ENCODE data around the gene BRWD1. TPM values are rescaled to one million over a fixed set of nuclear protein-coding genes. Genes with fewer than 3 reads are reported as not detected.

The BRWD1 gene
- polyA plus RNA-seq, 4 donors, result 8.6 to 33.5 (median 9.9) TPM

DNA sequence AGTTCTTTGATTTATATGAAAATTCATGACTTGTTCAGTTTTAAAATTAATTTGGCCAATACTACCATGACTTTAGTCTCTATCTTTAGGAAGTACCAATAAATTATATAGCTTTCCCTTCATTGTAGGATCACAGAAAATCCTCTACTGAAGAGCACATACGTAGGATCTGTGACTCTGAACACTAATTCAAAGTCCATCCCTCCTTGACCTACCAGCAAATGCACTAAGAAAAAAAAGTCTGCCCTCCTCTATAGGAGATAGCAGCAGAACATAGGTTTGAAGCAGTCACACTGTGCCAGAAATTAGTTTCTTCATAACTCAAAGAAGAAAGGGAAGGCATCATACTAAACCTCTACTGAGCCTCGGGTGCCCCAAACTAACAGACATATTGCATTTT is 16.5 kb downstream of the BRWD1 start:
- peak overlapping the region in 1 of 3 donors; percentile 33 for H3K27ac ChIP-seq (ENCODE audit: low read depth in 1 of 3, low read length in 2 of 3)
- 34 to 72% (median 54%) methylated on average over 2 of the region's 2 CpGs for WGBS, 3 donors
- peak; percentile 54 for DNase-seq

GRCh38 chr21:39288987-39289386 is 24.4 kb downstream of the BRWD1 start:
- FAIRE-seq, result no peak

More for the DNA sequence above, 16.5 kb downstream of the BRWD1 start:
- peaks cover 0 to 2% (median 0%) of the 10 kb centered on the region in 3 donors for H3K4me1 ChIP-seq (ENCODE audit: control insufficient read depth in 3 of 3, insufficient read depth in 2 of 3, low read depth in 1 of 3, low read length in 2 of 3)
- H3K36me3 ChIP-seq (ENCODE audit: control insufficient read depth in 3 of 3, insufficient read depth in 2 of 3, low read depth in 1 of 3, low read length in 3 of 3), result peaks cover 15 to 30% (median 16%) of the 10 kb centered on the region in 3 donors
- H3K4me3 ChIP-seq (ENCODE audit: low read depth in 1 of 3, low read length in 3 of 3), result no peak overlapping the region
- no peak for FAIRE-seq
- H3K27me3 ChIP-seq (ENCODE audit: control insufficient read depth in 3 of 3, insufficient read depth in 3 of 3, low read length in 3 of 3), result no peaks in the 10 kb centered on the region
- peaks cover 0 to 12% of the 10 kb centered on the region in 2 donors for H3K9me3 ChIP-seq (ENCODE audit: control insufficient read depth in 2 of 2, insufficient read depth in 1 of 2, low read depth in 1 of 2, low read length in 1 of 2)

DNA sequence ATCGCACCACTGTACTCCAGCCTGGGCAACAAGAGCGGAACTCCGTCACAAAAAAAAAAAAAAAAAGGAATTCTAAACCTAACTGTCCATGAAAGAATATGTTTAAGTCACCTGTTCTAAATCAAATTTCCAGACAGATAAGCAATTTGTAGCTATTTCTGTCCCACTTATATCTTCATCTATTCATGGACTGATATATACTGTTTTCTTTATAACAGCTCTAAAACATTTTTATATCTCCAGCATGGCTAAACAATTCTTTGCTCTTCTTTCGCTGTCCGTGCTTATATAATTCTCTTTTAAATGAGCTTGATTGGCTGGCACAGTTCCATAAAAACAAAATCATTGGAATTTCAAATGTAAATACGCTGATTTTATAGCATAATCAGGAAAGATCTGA is 30.5 kb downstream of the BRWD1 start:
- Histone ChIP-seq H3K36me3 (ENCODE audit: control insufficient read depth in 3 of 3, insufficient read depth in 2 of 3, low read depth in 1 of 3, low read length in 3 of 3) (peaks cover 0 to 26% (median 2%) of the 10 kb centered on the region in 3 donors), H3K27me3 (ENCODE audit: control insufficient read depth in 3 of 3, insufficient read depth in 3 of 3, low read length in 3 of 3) (no peaks in the 10 kb centered on the region), H3K9me3 (ENCODE audit: control insufficient read depth in 2 of 2, insufficient read depth in 1 of 2, low read depth in 1 of 2, low read length in 1 of 2) (no peaks in the 10 kb centered on the region), H3K4me3 (ENCODE audit: low read depth in 1 of 3, low read length in 3 of 3) (no peak overlapping the region), H3K4me1 (ENCODE audit: control insufficient read depth in 3 of 3, insufficient read depth in 2 of 3, low read depth in 1 of 3, low read length in 2 of 3) (no peaks in the 10 kb centered on the region), H3K27ac (ENCODE audit: low read depth in 1 of 3, low read length in 2 of 3) (no peak overlapping the region)
- 86 to 93% (median 92%) methylated on average over 6 of the region's 6 CpGs for WGBS, 3 donors
- no peak for DNase-seq
- FAIRE-seq, result no peak

More at GRCh38 chr21:39288987-39289386, 24.4 kb downstream of the BRWD1 start:
- no peaks in the 10 kb centered on the region for H3K27me3 ChIP-seq (ENCODE audit: control insufficient read depth in 3 of 3, insufficient read depth in 3 of 3, low read length in 3 of 3)
- 98 to 100% (median 100%) methylated on average over 1 of the region's 1 CpG for WGBS, 3 donors
- no peak for DNase-seq
- H3K27ac ChIP-seq (ENCODE audit: low read depth in 1 of 3, low read length in 2 of 3), result no peak overlapping the region
- peaks cover 0 to 2% of the 10 kb centered on the region in 2 donors for H3K9me3 ChIP-seq (ENCODE audit: control insufficient read depth in 2 of 2, insufficient read depth in 1 of 2, low read depth in 1 of 2, low read length in 1 of 2)
- H3K4me3 ChIP-seq (ENCODE audit: low read depth in 1 of 3, low read length in 3 of 3), result no peak overlapping the region
- H3K4me1 ChIP-seq (ENCODE audit: control insufficient read depth in 3 of 3, insufficient read depth in 2 of 3, low read depth in 1 of 3, low read length in 2 of 3), result no peaks in the 10 kb centered on the region
- peaks cover 10 to 38% (median 22%) of the 10 kb centered on the region in 3 donors for H3K36me3 ChIP-seq (ENCODE audit: control insufficient read depth in 3 of 3, insufficient read depth in 2 of 3, low read depth in 1 of 3, low read length in 3 of 3)

DNA sequence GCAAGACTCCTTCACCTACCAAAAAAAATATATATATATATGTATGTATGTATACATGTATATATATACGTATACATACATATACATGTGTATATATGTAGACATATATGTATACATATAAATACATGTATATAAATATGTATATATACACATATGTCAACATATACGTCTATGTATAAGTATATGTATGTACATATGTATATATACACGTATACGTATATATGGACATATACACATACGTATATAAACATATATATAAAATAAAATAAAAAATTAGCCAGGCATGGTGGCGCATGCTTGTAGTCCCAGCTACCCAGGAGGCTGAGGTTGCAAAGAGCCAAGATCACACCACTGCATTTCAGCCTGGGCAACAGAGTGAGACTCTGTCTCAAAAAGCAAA is 31.6 kb downstream of the BRWD1 start:
- FAIRE-seq, result no peak
- H3K27me3 ChIP-seq (ENCODE audit: control insufficient read depth in 3 of 3, insufficient read depth in 3 of 3, low read length in 3 of 3), result no peaks in the 10 kb centered on the region
- 92 to 97% (median 94%) methylated on average over 6 of the region's 6 CpGs for WGBS, 3 donors
- no peak overlapping the region for H3K27ac ChIP-seq (ENCODE audit: low read depth in 1 of 3, low read length in 2 of 3)
- H3K9me3 ChIP-seq (ENCODE audit: control insufficient read depth in 2 of 2, insufficient read depth in 1 of 2, low read depth in 1 of 2, low read length in 1 of 2), result no peaks in the 10 kb centered on the region
- H3K4me3 ChIP-seq (ENCODE audit: low read depth in 1 of 3, low read length in 3 of 3), result no peak overlapping the region
- no peaks in the 10 kb centered on the region for H3K4me1 ChIP-seq (ENCODE audit: control insufficient read depth in 3 of 3, insufficient read depth in 2 of 3, low read depth in 1 of 3, low read length in 2 of 3)
- DNase-seq, result no peak
- peaks cover 0 to 31% (median under 1%) of the 10 kb centered on the region in 3 donors for H3K36me3 ChIP-seq (ENCODE audit: control insufficient read depth in 3 of 3, insufficient read depth in 2 of 3, low read depth in 1 of 3, low read length in 3 of 3)

GRCh38 chr21:39281207-39281606 is 32.2 kb downstream of the BRWD1 start:
- Histone ChIP-seq H3K4me3 (ENCODE audit: low read depth in 1 of 3, low read length in 3 of 3) (no peak overlapping the region), H3K4me1 (ENCODE audit: control insufficient read depth in 3 of 3, insufficient read depth in 2 of 3, low read depth in 1 of 3, low read length in 2 of 3) (no peaks in the 10 kb centered on the region), H3K27me3 (ENCODE audit: control insufficient read depth in 3 of 3, insufficient read depth in 3 of 3, low read length in 3 of 3) (no peaks in the 10 kb centered on the region), H3K36me3 (ENCODE audit: control insufficient read depth in 3 of 3, insufficient read depth in 2 of 3, low read depth in 1 of 3, low read length in 3 of 3) (peaks cover 0 to 29% (median 0%) of the 10 kb centered on the region in 3 donors), H3K9me3 (ENCODE audit: control insufficient read depth in 2 of 2, insufficient read depth in 1 of 2, low read depth in 1 of 2, low read length in 1 of 2) (no peaks in the 10 kb centered on the region), H3K27ac (ENCODE audit: low read depth in 1 of 3, low read length in 2 of 3) (no peak overlapping the region)
- no peak for FAIRE-seq
- WGBS, 3 donors, result 90 to 94% (median 91%) methylated on average over 8 of the region's 8 CpGs
- DNase-seq, result no peak

DNA sequence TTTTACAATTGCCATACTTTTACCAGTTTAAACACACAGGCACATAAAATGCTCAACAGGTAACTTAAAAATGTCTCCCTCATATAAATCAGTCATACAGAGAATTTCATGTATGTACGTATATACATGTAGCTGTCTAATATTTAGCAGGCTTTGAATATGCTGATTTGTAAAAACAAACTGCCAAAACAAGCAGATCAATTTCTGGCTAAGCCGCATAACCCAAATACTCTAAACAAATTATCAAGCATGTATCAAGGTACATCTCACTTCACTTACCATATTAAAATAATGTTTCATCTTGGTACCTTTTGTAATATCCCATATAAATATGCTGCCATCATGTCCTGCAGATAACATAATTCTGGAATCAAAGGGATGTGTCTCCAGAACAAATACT is 43.8 kb downstream of the BRWD1 start:
- Histone ChIP-seq H3K4me1 (ENCODE audit: control insufficient read depth in 3 of 3, insufficient read depth in 2 of 3, low read depth in 1 of 3, low read length in 2 of 3) (no peaks in the 10 kb centered on the region), H3K9me3 (ENCODE audit: control insufficient read depth in 2 of 2, insufficient read depth in 1 of 2, low read depth in 1 of 2, low read length in 1 of 2) (no peaks in the 10 kb centered on the region), H3K27ac (ENCODE audit: low read depth in 1 of 3, low read length in 2 of 3) (no peak overlapping the region), H3K27me3 (ENCODE audit: control insufficient read depth in 3 of 3, insufficient read depth in 3 of 3, low read length in 3 of 3) (no peaks in the 10 kb centered on the region), H3K4me3 (ENCODE audit: low read depth in 1 of 3, low read length in 3 of 3) (no peak overlapping the region), H3K36me3 (ENCODE audit: control insufficient read depth in 3 of 3, insufficient read depth in 2 of 3, low read depth in 1 of 3, low read length in 3 of 3) (peaks cover 14 to 37% (median 19%) of the 10 kb centered on the region in 3 donors)
- WGBS, 3 donors, result 91 to 95% (median 95%) methylated on average over 2 of the region's 2 CpGs
- FAIRE-seq (no peak), DNase-seq (no peak)

GRCh38 chr21:39265603-39266002 is 47.8 kb downstream of the BRWD1 start:
- Histone ChIP-seq H3K4me3 (ENCODE audit: low read depth in 1 of 3, low read length in 3 of 3) (no peak overlapping the region), H3K4me1 (ENCODE audit: control insufficient read depth in 3 of 3, insufficient read depth in 2 of 3, low read depth in 1 of 3, low read length in 2 of 3) (no peaks in the 10 kb centered on the region), H3K9me3 (ENCODE audit: control insufficient read depth in 2 of 2, insufficient read depth in 1 of 2, low read depth in 1 of 2, low read length in 1 of 2) (no peaks in the 10 kb centered on the region), H3K27ac (ENCODE audit: low read depth in 1 of 3, low read length in 2 of 3) (no peak overlapping the region), H3K27me3 (ENCODE audit: control insufficient read depth in 3 of 3, insufficient read depth in 3 of 3, low read length in 3 of 3) (no peaks in the 10 kb centered on the region), H3K36me3 (ENCODE audit: control insufficient read depth in 3 of 3, insufficient read depth in 2 of 3, low read depth in 1 of 3, low read length in 3 of 3) (peaks cover 8 to 26% (median 18%) of the 10 kb centered on the region in 3 donors)
- DNase-seq, result no peak
- WGBS, 3 donors, result 35 to 39% (median 39%) methylated on average over 2 of the region's 2 CpGs
- no peak for FAIRE-seq

DNA sequence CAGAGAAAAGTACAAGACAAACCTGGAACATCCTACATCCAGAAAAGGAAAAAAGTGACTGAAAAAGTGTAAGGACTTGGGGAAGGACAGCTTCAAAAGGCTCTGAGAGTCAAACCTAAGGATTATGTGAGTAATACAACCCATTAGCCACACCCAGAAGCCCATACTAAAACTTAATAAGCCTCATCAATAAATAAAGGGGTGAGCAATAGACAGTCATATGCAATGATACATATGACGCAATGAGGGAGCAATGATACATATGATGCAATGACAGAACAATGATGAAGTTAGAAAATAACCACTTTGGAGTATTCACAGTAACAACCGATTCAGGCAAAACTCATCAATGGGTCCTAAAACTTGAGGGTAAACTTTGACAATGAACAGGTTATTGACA is 50.1 kb downstream of the BRWD1 start:
- WGBS, 3 donors, result 87 to 96% (median 93%) methylated on average over 2 of the region's 2 CpGs
- no peaks in the 10 kb centered on the region for H3K27me3 ChIP-seq (ENCODE audit: control insufficient read depth in 3 of 3, insufficient read depth in 3 of 3, low read length in 3 of 3)
- no peak overlapping the region for H3K4me3 ChIP-seq (ENCODE audit: low read depth in 1 of 3, low read length in 3 of 3)
- FAIRE-seq, result no peak
- H3K4me1 ChIP-seq (ENCODE audit: control insufficient read depth in 3 of 3, insufficient read depth in 2 of 3, low read depth in 1 of 3, low read length in 2 of 3), result peaks cover 0 to 3% (median 0%) of the 10 kb centered on the region in 3 donors
- no peak overlapping the region for H3K27ac ChIP-seq (ENCODE audit: low read depth in 1 of 3, low read length in 2 of 3)
- H3K36me3 ChIP-seq (ENCODE audit: control insufficient read depth in 3 of 3, insufficient read depth in 2 of 3, low read depth in 1 of 3, low read length in 3 of 3), result peaks cover 5 to 26% (median 18%) of the 10 kb centered on the region in 3 donors
- no peak for DNase-seq
- H3K9me3 ChIP-seq (ENCODE audit: control insufficient read depth in 2 of 2, insufficient read depth in 1 of 2, low read depth in 1 of 2, low read length in 1 of 2), result no peaks in the 10 kb centered on the region

GRCh38 chr21:39258207-39258606 is 55.2 kb downstream of the BRWD1 start:
- no peak overlapping the region for H3K4me3 ChIP-seq (ENCODE audit: low read depth in 1 of 3, low read length in 3 of 3)
- no peaks in the 10 kb centered on the region for H3K27me3 ChIP-seq (ENCODE audit: control insufficient read depth in 3 of 3, insufficient read depth in 3 of 3, low read length in 3 of 3)
- DNase-seq (peak; percentile 50 to 74), FAIRE-seq (no peak)
- peaks cover 0 to 37% (median 9%) of the 10 kb centered on the region in 3 donors for H3K36me3 ChIP-seq (ENCODE audit: control insufficient read depth in 3 of 3, insufficient read depth in 2 of 3, low read depth in 1 of 3, low read length in 3 of 3)
- 18 to 59% (median 37%) methylated on average over 4 of the region's 4 CpGs for whole genome bisulfite sequencing, 3 donors
- peaks cover 0 to 3% (median 0%) of the 10 kb centered on the region in 3 donors for H3K4me1 ChIP-seq (ENCODE audit: control insufficient read depth in 3 of 3, insufficient read depth in 2 of 3, low read depth in 1 of 3, low read length in 2 of 3)
- H3K27ac ChIP-seq (ENCODE audit: low read depth in 1 of 3, low read length in 2 of 3), result no peak overlapping the region
- H3K9me3 ChIP-seq (ENCODE audit: control insufficient read depth in 2 of 2, insufficient read depth in 1 of 2, low read depth in 1 of 2, low read length in 1 of 2), result no peaks in the 10 kb centered on the region
